Measurements from ENCODE around the gene ALS2. TPM values are rescaled to one million over a fixed set of nuclear protein-coding genes. Genes with fewer than 3 reads are reported as not detected.

The ALS2 gene
- total RNA-seq, 1 experiment from 2014 or later = 28.1 TPM

GRCh38 chr2:201789395-201789794 is 8.7 kb upstream of the ALS2 start:
- Histone ChIP-seq H3K4me3 (replicated peaks in 1 of 2; ENCODE audit: low read depth in 1 of 2, low read length in 2 of 2) (no peak overlapping the region), H4K20me1 (ENCODE audit: insufficient read depth) (no peaks in the 10 kb centered on the region), H2AFZ (ENCODE audit: low read depth, low read length, poor library complexity, severe bottlenecking) (no peak overlapping the region), H3K4me1 (ENCODE audit: control insufficient read depth in 1 of 2, insufficient read depth in 2 of 2, low read length in 2 of 2) (no peaks in the 10 kb centered on the region), H3K9me2 (ENCODE audit: insufficient read depth) (no peaks in the 10 kb centered on the region), H3K27me3 (ENCODE audit: insufficient read depth, low read length) (no peaks in the 10 kb centered on the region), H3K9ac (ENCODE audit: low read length) (no peak overlapping the region), H3K36me3 (ENCODE audit: control insufficient read depth in 1 of 2, insufficient read depth in 2 of 2, low read length in 2 of 2) (no peaks in the 10 kb centered on the region), H3K27ac (ENCODE audit: low read depth, low read length) (no peak overlapping the region), H3K4me2 (ENCODE audit: low read length) (no peak overlapping the region), H3K79me2 (ENCODE audit: insufficient read depth, low read length) (no peaks in the 10 kb centered on the region), H3K9me3 (ENCODE audit: control insufficient read depth in 1 of 2, insufficient read depth in 1 of 2, low read depth in 1 of 2, low read length in 2 of 2) (no peaks in the 10 kb centered on the region)
- ATAC-seq (no peak), DNase-seq (ENCODE audit: low read depth, low spot score) (no peak)
- ChIA-PET RAD21 (ENCODE audit: low non-redundant PET in 1 of 2, low total read pairs in 2 of 2, uncharacterized antibody in 2 of 2, unreplicated experiment in 2 of 2) (no interaction called here), POLR2A (no interaction called here), CTCF (no interaction called here)
- no TSS peak for BruUV-seq (replicated peaks)
- intact Hi-C loops (cut with micrococcal nuclease) = no loop called here
- TF ChIP-seq CEBPB (IDR thresholded peaks at IDR 0.05; ENCODE audit: low read depth) (no peak), MAX (IDR thresholded peaks at IDR 0.05) (no peak), EZH2 (IDR thresholded peaks at IDR 0.05) (no peak), FOSL1 (IDR thresholded peaks at IDR 0.05; ENCODE audit: low read depth) (no peak), POLR2AphosphoS5 (IDR thresholded peaks at IDR 0.05; ENCODE audit: low read depth, low read length) (no peak), JUND (IDR thresholded peaks at IDR 0.05) (no peak), EZH2phosphoT487 (IDR thresholded peaks at IDR 0.05; ENCODE audit: borderline replicate concordance) (no peak), CTCF (IDR thresholded peaks at IDR 0.05 in 2 of 3, conservative IDR thresholded peaks at IDR 0.05 in 1 of 3; ENCODE audit: borderline replicate concordance in 1 of 3, insufficient read depth in 1 of 3, low read depth in 2 of 3, low read length in 2 of 3) (no peak), SRF (IDR thresholded peaks at IDR 0.05; ENCODE audit: low read depth) (no peak), ATF3 (IDR thresholded peaks at IDR 0.05) (no peak), SIN3A (IDR thresholded peaks at IDR 0.05; ENCODE audit: low read depth) (no peak), SP1 (IDR thresholded peaks at IDR 0.05; ENCODE audit: low read depth) (no peak), TCF7L2 (IDR thresholded peaks at IDR 0.05; ENCODE audit: borderline replicate concordance, extremely low read depth, insufficient read depth, insufficient read length) (no peak), RAD21 (IDR thresholded peaks at IDR 0.05; ENCODE audit: low read depth) (no peak), CBX3 (IDR thresholded peaks at IDR 0.05; ENCODE audit: low read depth) (no peak), REST (IDR thresholded peaks at IDR 0.05; ENCODE audit: low read depth) (no peak), ELF1 (IDR thresholded peaks at IDR 0.05; ENCODE audit: borderline replicate concordance, low read depth) (no peak), ZNF274 (IDR thresholded peaks at IDR 0.05; ENCODE audit: low read depth, low read length) (no peak), YY1 (IDR thresholded peaks at IDR 0.05; ENCODE audit: extremely low read depth, insufficient replicate concordance, low read depth, low read length) (no peak), EGR1 (IDR thresholded peaks at IDR 0.05; ENCODE audit: low read depth) (no peak)
